HG02623 (cell line): Measurements from ENCODE around the gene CFAP20.
"Not testable (repeated sequence)": the region's sequence is repeated elsewhere in the genome, so short reads cannot be mapped to it uniquely, and the experiment has no call there.

ENCODE experiments used
- ATAC-seq: cut with Tn5 transposase; IDR thresholded peaks from one replicate; pipeline ENCODE4 v1.9.1; 2021; ENCODE audit warnings: moderate library complexity; ENCODE audit not compliant: unreplicated experiment

The CFAP20 gene

GRCh38 chr16:58098207-58099096 lies 30.7 kb downstream of the CFAP20 start:
- no peak for ATAC-seq

DNA sequence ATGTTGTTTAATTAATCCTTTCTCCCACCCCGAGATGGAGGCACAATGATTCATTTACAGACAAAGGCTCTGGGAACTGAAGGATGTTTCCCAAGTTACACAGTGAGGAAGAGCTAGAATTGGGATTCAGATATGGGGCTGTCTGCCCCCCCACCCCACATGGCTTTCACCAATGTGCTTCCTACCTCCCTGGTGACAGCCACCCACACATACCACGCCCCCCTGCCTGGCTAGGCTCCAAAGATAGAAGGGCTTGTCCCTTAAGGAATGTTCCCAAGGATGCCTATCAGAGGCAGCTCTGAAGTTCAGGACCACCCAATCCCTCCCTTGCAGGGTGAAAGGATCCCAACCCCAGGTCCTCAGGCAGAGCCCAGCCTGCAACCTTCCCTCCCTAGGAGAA lies 32.9 kb downstream of the CFAP20 start:
- ATAC-seq: no peak

- ATAC-seq: not testable (repeated sequence)
Observed at GRCh38 chr16:58095575-58095960, 33.6 kb downstream of the CFAP20 start.

GRCh38 chr16:58094791-58095574 lies 34.2 kb downstream of the CFAP20 start:
- ATAC-seq: no peak

DNA sequence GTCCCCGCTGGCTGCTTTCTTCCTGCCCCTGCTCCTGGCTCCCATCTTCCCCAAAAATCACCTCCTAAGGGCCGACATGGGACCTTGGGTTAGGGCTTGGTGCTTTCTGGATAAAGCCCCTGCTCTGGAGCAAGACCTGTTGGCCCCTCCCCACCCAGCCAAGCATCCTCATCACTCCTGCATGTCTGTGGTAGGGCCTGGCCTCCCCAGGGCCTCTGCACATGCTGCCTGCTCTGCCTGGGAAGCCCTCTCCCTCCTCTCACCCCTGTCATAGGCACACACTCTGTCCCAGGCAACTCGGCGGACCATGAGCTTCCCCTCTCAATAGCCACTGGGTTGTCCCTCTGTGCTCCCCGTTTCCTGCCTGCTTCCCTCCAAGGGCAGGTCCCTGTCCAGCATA lies 35.2 kb downstream of the CFAP20 start:
- ATAC-seq: no peak

DNA sequence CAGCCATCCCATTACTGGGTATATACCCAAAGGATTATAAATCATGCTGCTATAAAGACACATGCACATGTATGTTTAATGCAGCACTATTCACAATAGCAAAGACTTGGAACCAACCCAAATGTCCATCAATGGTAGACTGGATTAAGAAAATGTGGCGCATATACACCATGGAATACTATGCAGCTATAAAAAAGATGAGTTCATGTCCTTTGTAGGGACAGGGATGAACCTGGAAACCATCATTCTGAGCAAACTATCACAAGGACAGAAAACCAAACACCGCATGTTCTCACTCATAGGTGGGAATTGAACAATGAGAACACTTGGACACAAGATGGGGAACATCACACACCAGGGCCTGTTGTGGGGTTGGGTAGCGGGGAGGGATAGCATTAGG lies 38.8 kb downstream of the CFAP20 start:
- ATAC-seq: not testable (repeated sequence)

GRCh38 chr16:58088091-58088490 lies 41.1 kb downstream of the CFAP20 start:
- ATAC-seq: no peak

GRCh38 chr16:58087209-58087913 lies 41.8 kb downstream of the CFAP20 start:
- no peak for ATAC-seq

DNA sequence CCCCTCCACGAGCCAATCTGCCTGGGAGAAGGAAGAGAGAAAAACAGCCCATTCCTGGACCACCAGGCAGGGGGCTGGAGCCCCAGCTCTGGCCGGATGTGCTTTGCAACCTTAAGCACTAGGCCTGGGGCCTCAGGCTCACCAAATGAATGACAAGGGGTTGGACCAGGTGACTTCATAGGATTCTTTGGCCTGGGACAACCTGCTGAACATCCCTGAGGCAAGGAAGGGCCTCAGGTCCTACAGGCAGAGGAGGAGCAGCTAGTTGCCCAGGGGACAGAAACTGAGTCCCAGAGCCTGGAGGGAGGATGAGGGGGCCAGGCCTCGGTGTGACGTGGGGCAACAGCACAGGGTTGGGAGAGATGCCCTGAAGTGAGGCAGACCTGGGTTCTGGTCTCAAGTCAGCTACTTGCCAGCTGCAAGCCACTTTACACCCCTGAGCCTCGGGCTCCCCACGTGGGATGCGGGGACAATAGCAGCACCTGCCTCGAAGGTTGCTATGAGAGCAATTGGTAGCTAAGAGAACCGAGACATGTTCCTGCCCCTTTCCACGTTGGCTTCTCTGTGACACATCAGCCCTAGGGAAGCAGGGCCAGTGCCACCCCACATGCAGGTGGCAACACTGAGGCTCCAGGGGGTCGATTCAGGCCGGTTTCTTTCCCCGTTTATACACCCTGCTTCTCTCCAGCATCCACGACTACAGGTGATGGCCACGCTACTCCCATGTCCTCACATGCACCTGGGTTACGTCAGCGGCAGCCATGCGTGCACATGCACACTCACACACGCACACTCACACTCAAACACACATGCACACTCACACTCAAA lies 42.6 kb downstream of the CFAP20 start:
- no peak for ATAC-seq

DNA sequence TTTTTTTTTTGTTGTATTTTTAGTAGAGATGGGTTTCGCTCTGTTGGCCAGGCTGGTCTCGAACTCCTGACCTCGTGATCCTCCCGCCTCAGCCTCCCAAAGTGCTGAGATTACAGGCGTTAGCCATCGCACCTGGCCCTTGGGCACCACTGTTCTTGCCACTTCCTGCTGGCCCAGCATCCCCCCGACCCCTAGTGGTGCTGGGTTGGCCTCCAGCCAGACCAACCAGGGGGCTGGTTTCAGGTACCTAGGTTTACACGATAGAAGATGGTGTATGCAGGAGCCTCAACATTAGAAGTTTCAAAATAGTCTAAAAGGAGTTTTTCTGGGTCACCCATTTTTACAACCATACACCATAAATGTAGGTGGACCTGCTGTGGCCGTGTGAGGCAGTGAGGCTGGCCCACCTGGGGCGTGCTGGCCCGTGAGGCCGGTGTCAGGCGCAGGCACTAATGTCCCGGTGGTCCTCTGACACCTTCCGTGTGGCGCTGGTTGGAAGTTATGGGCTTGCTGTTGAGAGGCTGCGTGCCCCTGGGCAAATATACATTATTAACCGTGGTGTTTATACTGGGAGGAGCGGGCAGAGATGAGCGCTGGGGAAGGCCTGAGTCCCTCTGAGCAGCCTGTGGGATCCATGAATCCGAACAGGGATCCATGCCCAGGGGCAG lies 43.5 kb downstream of the CFAP20 start:
- no peak for ATAC-seq

DNA sequence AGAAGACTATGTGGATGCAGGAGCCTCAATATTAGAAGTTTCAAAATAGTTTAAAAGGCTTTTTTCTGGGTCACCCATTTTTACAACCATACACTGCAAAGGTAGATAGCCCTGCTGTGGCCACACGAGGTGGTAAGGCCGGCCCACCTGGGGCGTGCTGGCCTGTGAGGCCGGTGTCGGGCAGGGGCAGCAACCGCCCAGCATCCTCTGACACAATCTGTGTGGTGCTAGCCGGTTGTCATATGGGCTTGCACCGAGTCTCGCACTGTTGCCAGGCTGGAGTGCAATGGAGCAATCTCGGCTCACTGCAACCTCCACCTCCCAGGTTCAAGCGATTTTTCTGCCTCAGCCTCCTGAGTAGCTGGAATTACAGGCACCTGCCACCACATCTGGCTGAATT lies 44.0 kb downstream of the CFAP20 start:
- no peak for ATAC-seq

DNA sequence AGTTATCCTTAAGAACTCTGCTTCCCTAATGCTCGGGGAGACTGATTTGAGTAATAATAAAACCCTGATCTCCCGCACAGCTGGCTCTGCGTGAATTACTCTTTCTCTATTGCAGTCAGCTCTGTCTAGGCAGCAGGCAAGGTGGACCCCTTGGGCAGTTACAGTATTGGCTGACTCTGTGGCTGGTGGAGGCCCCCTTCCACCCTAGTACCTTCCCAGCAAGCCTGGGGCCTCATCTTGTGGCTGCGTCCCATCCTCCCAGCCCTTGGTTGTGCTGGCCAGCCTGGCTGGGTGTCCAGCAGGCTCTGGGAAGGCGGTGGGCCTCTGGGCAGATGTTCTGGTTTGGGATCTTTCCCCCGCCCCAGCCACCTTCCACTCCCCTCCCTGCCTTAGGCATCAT lies 44.5 kb downstream of the CFAP20 start:
- ATAC-seq: no peak

GRCh38 chr16:58082381-58082780 lies 46.8 kb downstream of the CFAP20 start:
- no peak for ATAC-seq

DNA sequence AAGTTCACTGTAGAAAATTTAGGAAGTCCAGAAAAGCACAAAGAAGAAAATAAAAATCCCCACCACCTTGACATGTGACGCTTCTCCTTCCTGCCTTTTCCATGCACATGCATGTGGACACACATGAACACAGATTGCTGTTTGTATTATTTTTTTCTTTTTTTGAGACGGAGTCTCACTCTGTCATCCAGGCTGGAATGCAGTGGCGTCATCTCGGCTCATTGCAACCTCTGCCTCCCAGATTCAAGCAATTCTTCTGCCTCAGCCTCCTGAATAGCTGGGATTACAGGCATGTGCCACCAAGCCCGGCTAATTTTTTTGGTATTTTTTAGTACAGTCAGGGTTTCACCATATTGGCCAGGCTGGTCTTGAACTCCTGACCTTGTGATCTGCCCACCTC lies 48.5 kb downstream of the CFAP20 start:
- not testable (repeated sequence) for ATAC-seq

GRCh38 chr16:58077796-58078195 lies 51.4 kb downstream of the CFAP20 start:
- ATAC-seq: no peak

GRCh38 chr16:58076514-58076913 lies 52.7 kb downstream of the CFAP20 start:
- ATAC-seq: no peak

DNA sequence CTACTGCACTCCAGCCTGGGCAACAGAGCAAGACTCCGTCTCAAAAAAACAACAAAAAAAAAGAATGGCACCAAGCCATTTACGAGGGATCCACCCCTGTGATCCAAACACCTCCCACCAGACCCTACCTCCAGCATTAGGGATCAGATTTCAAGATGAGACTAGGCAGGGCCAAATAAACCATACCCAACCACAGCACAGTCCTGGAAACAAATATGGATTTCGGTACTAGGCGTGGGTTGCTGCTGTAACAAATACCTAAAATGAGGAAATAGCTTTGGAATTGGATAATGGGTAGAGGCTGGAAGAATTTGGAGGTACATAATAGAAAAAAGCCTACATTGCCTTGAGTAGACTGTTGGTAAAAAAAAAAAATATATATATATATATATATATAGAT lies 54.5 kb downstream of the CFAP20 start:
- ATAC-seq: no peak

DNA sequence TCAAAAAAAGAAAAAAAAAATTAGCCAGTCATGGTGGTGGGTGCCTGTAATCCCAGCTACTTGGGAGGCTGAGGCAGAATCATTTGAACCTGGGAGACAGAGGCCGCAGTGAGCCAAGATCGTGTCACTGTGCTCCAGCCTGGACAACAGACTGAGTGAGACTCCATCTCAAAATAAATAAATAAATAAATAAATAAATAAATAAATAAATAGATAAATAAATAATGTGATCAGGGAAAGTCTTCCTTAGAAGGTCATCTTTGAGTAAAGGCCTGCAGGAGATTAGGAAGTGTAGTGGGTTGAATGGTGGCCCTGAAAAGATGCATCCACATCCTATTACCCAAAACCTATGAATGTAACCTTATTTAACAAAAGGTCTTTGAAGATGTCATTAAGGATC lies 56.1 kb downstream of the CFAP20 start:
- ATAC-seq: not testable (repeated sequence)

DNA sequence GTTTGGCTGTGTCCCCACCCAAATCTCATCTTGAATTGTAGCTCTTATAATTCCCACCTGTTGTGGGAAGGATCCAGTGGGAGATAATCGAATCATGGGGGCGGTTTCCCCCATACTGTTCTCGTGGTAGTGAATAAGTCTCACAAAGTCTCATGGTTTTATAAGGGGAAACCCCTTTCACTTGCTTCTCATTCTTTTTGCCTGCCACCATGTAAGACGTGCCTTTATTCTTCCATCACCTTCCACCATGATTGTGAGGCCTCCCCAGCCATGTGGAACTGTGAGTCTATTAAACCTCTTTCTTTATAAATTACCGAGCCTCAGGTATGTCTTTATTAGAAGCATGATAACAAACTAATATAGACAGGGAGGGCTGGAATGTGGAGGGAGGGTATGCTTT lies 57.0 kb downstream of the CFAP20 start:
- ATAC-seq: not testable (repeated sequence)

GRCh38 chr16:58070585-58070984 lies 58.6 kb downstream of the CFAP20 start:
- no peak for ATAC-seq
